ENCODE results near the gene MRGPRX2.

MRGPRX2 gene

GRCh38 chr11:19012636-19013035 lies 47.9 kb downstream of the MRGPRX2 start:
- no peak overlapping the region for H3K4me3 ChIP-seq (ENCODE audit: low read depth, low read length)
- no peaks in the 10 kb centered on the region for H3K36me3 ChIP-seq (ENCODE audit: control insufficient read depth, insufficient read depth, low read length)
- no peak overlapping the region for H3K27ac ChIP-seq
- H3K9ac ChIP-seq, result no peak overlapping the region
- no peaks in the 10 kb centered on the region for H3K79me2 ChIP-seq
- H3K4me2 ChIP-seq (ENCODE audit: low read length), result no peak overlapping the region
- no peak for TF ChIP-seq CTCF (IDR thresholded peaks at IDR 0.05)
- H3K4me1 ChIP-seq, result no peaks in the 10 kb centered on the region
- no peak overlapping the region for H2AFZ ChIP-seq
- no peaks in the 10 kb centered on the region for H3K9me3 ChIP-seq (ENCODE audit: control insufficient read depth, low read length)
- H3K27me3 ChIP-seq (ENCODE audit: control insufficient read depth, insufficient read depth, low read length), result no peaks in the 10 kb centered on the region
